ENCODE data around the gene WWP2. TPM values are rescaled to one million over a fixed set of nuclear protein-coding genes. Genes with fewer than 3 reads are reported as not detected.

The WWP2 gene
- total RNA-seq, 2 donors from 2014 or later, result 73.2 to 102 TPM

GRCh38 chr16:69816996-69817395, 54.9 kb downstream of the WWP2 start:
- H3K27me3 ChIP-seq, result no peaks in the 10 kb centered on the region
- H3K4me1 ChIP-seq, result no peaks in the 10 kb centered on the region
- H3K36me3 ChIP-seq, result no peaks in the 10 kb centered on the region
- no peak overlapping the region for H3K27ac ChIP-seq
- intact Hi-C loops (cut with DNase I), result no loop called here
- no peak for TF ChIP-seq CTCF (IDR thresholded peaks at IDR 0.05)
- H3K9ac ChIP-seq (ENCODE audit: low read depth in 2 of 2, low read length in 2 of 2), result no peak overlapping the region
- DNase-seq, result no peak
- H3K9me3 ChIP-seq, result no peaks in the 10 kb centered on the region
- no peak overlapping the region for H3K4me3 ChIP-seq

GRCh38 chr16:69818891-69819545, 56.9 kb downstream of the WWP2 start:
- Histone ChIP-seq H3K27me3 (no peaks in the 10 kb centered on the region), H3K27ac (no peak overlapping the region), H3K4me1 (no peaks in the 10 kb centered on the region), H3K9ac (ENCODE audit: low read depth in 2 of 2, low read length in 2 of 2) (no peak overlapping the region), H3K4me3 (no peak overlapping the region), H3K36me3 (no peaks in the 10 kb centered on the region), H3K9me3 (no peaks in the 10 kb centered on the region)
- intact Hi-C loops (cut with DNase I), result no loop called here
- DNase-seq, result no peak
- TF ChIP-seq CTCF (IDR thresholded peaks at IDR 0.05), result no peak

- DNase-seq, result no peak
- no peak overlapping the region for H3K9ac ChIP-seq (ENCODE audit: low read depth in 2 of 2, low read length in 2 of 2)
- H3K4me3 ChIP-seq, result no peak overlapping the region
- no peak for TF ChIP-seq CTCF (IDR thresholded peaks at IDR 0.05)
- no peaks in the 10 kb centered on the region for H3K9me3 ChIP-seq
- H3K4me1 ChIP-seq, result no peaks in the 10 kb centered on the region
- H3K27ac ChIP-seq, result no peak overlapping the region
- intact Hi-C loops (cut with DNase I), result no loop called here
- H3K36me3 ChIP-seq, result no peaks in the 10 kb centered on the region
- no peaks in the 10 kb centered on the region for H3K27me3 ChIP-seq
These were observed 58.9 kb downstream of the WWP2 start for GRCh38 chr16:69820926-69821541.

- Histone ChIP-seq H3K27me3 (no peaks in the 10 kb centered on the region), H3K4me3 (no peak overlapping the region), H3K9me3 (no peaks in the 10 kb centered on the region), H3K9ac (ENCODE audit: low read depth in 2 of 2, low read length in 2 of 2) (no peak overlapping the region), H3K36me3 (no peaks in the 10 kb centered on the region), H3K27ac (no peak overlapping the region), H3K4me1 (no peaks in the 10 kb centered on the region)
- no peak for DNase-seq
- intact Hi-C loops (cut with DNase I), result no loop called here
- TF ChIP-seq CTCF (IDR thresholded peaks at IDR 0.05), result no peak
These were observed 59.7 kb downstream of the WWP2 start for GRCh38 chr16:69821844-69822173.

DNA sequence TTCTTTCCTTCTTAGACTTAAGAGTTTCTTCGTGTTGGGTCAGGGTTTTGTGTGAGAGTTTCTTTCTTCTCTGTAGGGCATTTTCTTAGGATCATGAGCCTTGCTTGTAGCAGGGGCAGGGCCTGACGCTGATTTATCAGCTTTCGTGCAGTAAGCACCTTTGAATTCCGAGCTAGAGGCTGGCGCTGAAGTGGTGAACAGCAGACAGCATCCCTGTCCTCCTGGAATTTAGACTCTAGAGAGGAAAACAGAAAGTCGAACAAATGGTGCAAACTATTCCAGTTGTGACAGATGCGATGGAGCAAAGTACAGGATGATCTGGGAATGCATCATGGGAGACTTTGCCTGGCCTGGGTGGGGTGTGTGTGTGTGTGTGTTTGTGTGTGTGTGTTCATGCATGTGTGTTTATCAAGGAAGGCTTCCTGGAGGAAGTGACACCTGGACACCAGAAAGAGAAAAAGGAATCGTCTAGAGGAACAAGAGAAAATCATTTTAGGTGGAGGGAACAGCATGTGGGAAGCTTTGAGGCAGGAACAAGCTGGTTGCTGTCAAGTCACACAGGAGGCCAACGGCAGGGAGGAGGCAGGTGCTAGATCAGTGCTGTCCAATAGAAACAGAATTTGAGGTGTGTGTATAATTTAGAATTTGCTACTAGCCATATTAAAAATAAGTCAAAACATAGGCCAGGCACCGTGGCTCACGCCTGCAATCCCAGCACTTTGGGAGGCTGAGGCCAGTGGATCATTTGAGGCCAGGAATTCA, 60.2 kb downstream of the WWP2 start:
- Histone ChIP-seq H3K9me3 (no peaks in the 10 kb centered on the region), H3K9ac (ENCODE audit: low read depth in 2 of 2, low read length in 2 of 2) (no peak overlapping the region), H3K27me3 (no peaks in the 10 kb centered on the region), H3K36me3 (no peaks in the 10 kb centered on the region), H3K27ac (no peak overlapping the region), H3K4me3 (no peak overlapping the region), H3K4me1 (no peaks in the 10 kb centered on the region)
- intact Hi-C loops (cut with DNase I), result no loop called here
- no peak for DNase-seq
- TF ChIP-seq CTCF (IDR thresholded peaks at IDR 0.05), result no peak
